ENCODE data around the gene THEM5.
A peak's percentile ranks its signal among the peaks of the same experiment; 100 is the strongest.

Gene THEM5

GRCh38 chr1:151838222-151839081 lies 15.1 kb downstream of the THEM5 start:
- no peak for DNase-seq

GRCh38 chr1:151837884-151838221 lies 15.7 kb downstream of the THEM5 start:
- no peak for DNase-seq

GRCh38 chr1:151837197-151837596 lies 16.3 kb downstream of the THEM5 start:
- DNase-seq, result no peak

GRCh38 chr1:151835596-151835995 lies 17.9 kb downstream of the THEM5 start:
- DNase-seq, result no peak

GRCh38 chr1:151834239-151834638 lies 19.3 kb downstream of the THEM5 start:
- DNase-seq, result no peak

GRCh38 chr1:151833172-151833900 lies 20.2 kb downstream of the THEM5 start:
- DNase-seq, result no peak

- DNase-seq, result peak; percentile 3
Measured at GRCh38 chr1:151832318-151832980, 21.1 kb downstream of the THEM5 start.

GRCh38 chr1:151831605-151832004 lies 21.9 kb downstream of the THEM5 start, which contains the start of gene RORC:
RORC (minus strand) TSS chr1:151831802; CDS start chr1:151831764, 38 bp downstream.
- no peak for DNase-seq

- DNase-seq, result no peak
Measured at GRCh38 chr1:151831256-151831591, 22.3 kb downstream of the THEM5 start.

- DNase-seq, result no peak
Measured at GRCh38 chr1:151830055-151830454, 23.5 kb downstream of the THEM5 start.

- DNase-seq, result no peak
Measured at GRCh38 chr1:151829352-151830046, 24.0 kb downstream of the THEM5 start.

GRCh38 chr1:151828921-151829320 lies 24.6 kb downstream of the THEM5 start:
- no peak for DNase-seq

GRCh38 chr1:151827853-151828252 lies 25.7 kb downstream of the THEM5 start:
- DNase-seq, result no peak

GRCh38 chr1:151825751-151826660 lies 27.5 kb downstream of the THEM5 start:
- DNase-seq, result no peak

GRCh38 chr1:151825204-151825603 lies 28.3 kb downstream of the THEM5 start:
- DNase-seq, result no peak

- no peak for DNase-seq
Measured at GRCh38 chr1:151823175-151823574, 30.3 kb downstream of the THEM5 start.

- DNase-seq, result no peak
Measured at GRCh38 chr1:151822404-151822803, 31.1 kb downstream of the THEM5 start.

GRCh38 chr1:151820940-151821339 lies 32.6 kb downstream of the THEM5 start:
- no peak for DNase-seq

GRCh38 chr1:151819976-151820623 lies 33.4 kb downstream of the THEM5 start:
- no peak for DNase-seq

GRCh38 chr1:151819227-151819835 lies 34.2 kb downstream of the THEM5 start:
- DNase-seq, result no peak

GRCh38 chr1:151817353-151817730 lies 36.2 kb downstream of the THEM5 start:
- DNase-seq, result no peak

All from NCI-H1694 treated with DMSO at 0.1 percent for 48 hours (cell line).